OCI-LY1 (cell line): ENCODE data around the gene RAPGEF6.

Source experiments
- CTCF ChIP-seq: fragments of 200-600 bp; sonication (generic), shearing (Covaris generic); IDR thresholded peaks from 2 replicates; pipeline ENCODE4 v1.5.1; 2017; ENCODE audit warnings: mild to moderate bottlenecking, antibody characterized with exemption, low read length, moderate library complexity, mixed read lengths
- EZH2 ChIP-seq: fragments of 200-600 bp; sonication (generic), shearing (Covaris generic); IDR thresholded peaks from 2 replicates; pipeline ENCODE4 v1.8.0; 2017; ENCODE audit warnings: borderline replicate concordance, mixed run types, mild to moderate bottlenecking, antibody characterized with exemption, low read length, moderate library complexity, mixed read lengths

GRCh38 chr5:131682826-131683225 is 47.8 kb upstream of the RAPGEF6 start:
- no peak for TF ChIP-seq CTCF
- TF ChIP-seq EZH2, result no peak
